Panc1 (cell line): Measurements from ENCODE around the gene ST8SIA5.

Experiments used
- CTCF ChIP-seq: fragments of 450-650 bp; IDR thresholded peaks from 2 replicates; pipeline ENCODE4 v1.5.1; 2017; ENCODE audit warnings: mild to moderate bottlenecking
- TCF7L2 ChIP-seq: IDR thresholded peaks from 2 replicates; pipeline ENCODE4 v1.6.1; 2011; ENCODE audit warnings: mild to moderate bottlenecking, low read depth, low read length, inconsistent platforms

- TF ChIP-seq CTCF, result no peak
- TF ChIP-seq TCF7L2, result no peak
Observed at GRCh38 chr18:46630160-46630559, 126.7 kb downstream of the ST8SIA5 start.
